22Rv1 (cell line): ENCODE results near the gene BTG3.

Experiments
- ZFX ChIP-seq: fragments of 450-650 bp; IDR thresholded peaks from 2 replicates; pipeline ENCODE4 v1.6.1; 2017; ENCODE audit warnings: antibody characterized with exemption, borderline replicate concordance
- TF ChIP-seq, protein P1 (sequence below): fragments of 450-650 bp; IDR thresholded peaks from 2 replicates; pipeline ENCODE4 v1.5.1; 2017; ENCODE audit warnings: mild to moderate bottlenecking

- TF ChIP-seq, protein P1, sequence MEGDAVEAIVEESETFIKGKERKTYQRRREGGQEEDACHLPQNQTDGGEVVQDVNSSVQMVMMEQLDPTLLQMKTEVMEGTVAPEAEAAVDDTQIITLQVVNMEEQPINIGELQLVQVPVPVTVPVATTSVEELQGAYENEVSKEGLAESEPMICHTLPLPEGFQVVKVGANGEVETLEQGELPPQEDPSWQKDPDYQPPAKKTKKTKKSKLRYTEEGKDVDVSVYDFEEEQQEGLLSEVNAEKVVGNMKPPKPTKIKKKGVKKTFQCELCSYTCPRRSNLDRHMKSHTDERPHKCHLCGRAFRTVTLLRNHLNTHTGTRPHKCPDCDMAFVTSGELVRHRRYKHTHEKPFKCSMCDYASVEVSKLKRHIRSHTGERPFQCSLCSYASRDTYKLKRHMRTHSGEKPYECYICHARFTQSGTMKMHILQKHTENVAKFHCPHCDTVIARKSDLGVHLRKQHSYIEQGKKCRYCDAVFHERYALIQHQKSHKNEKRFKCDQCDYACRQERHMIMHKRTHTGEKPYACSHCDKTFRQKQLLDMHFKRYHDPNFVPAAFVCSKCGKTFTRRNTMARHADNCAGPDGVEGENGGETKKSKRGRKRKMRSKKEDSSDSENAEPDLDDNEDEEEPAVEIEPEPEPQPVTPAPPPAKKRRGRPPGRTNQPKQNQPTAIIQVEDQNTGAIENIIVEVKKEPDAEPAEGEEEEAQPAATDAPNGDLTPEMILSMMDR, result no peak
- TF ChIP-seq ZFX, result no peak
Observed at GRCh38 chr21:17658931-17659330, 46.2 kb upstream of the BTG3 start.
